Hepatocyte (in vitro differentiated cells): Measurements from ENCODE around the gene CDHR2. TPM values are rescaled to one million over a fixed set of nuclear protein-coding genes. Genes with fewer than 3 reads are reported as not detected.

ENCODE experiments used
- DNase-seq: peaks from one replicate; pipeline ENCODE4 v3.0.0-alpha.2; 2016; ENCODE audit warnings: low spot score
- H2AFZ ChIP-seq: fragments of 200-600 bp; sonication (generic); 2 replicates; pipeline ENCODE4 v1.6.0; 2016; ENCODE audit warnings: antibody characterized with exemption, mild to moderate bottlenecking
- H3K27ac ChIP-seq: fragments of 200-600 bp; sonication (generic); 2 replicates; pipeline ENCODE4 v1.5.1; 2016; ENCODE audit warnings: mild to moderate bottlenecking
- H3K27me3 ChIP-seq: fragments of 200-600 bp; sonication (generic); 2 replicates; pipeline ENCODE4 v1.6.1; 2016
- H3K36me3 ChIP-seq: fragments of 200-600 bp; sonication (generic); replicated peaks from 2 replicates; pipeline ENCODE4 v1.5.1; 2016; ENCODE audit warnings: low read depth; ENCODE audit not compliant: insufficient read depth
- H3K4me1 ChIP-seq: fragments of 200-600 bp; sonication (generic); 2 replicates; pipeline ENCODE4 v1.5.1; 2016; ENCODE audit warnings: mild to moderate bottlenecking, moderate library complexity; ENCODE audit not compliant: insufficient read depth
- H3K4me2 ChIP-seq: fragments of 200-600 bp; sonication (generic); 2 replicates; pipeline ENCODE4 v1.6.0; 2016
- H3K4me3 ChIP-seq: fragments of 200-600 bp; sonication (generic); 2 replicates; pipeline ENCODE4 v1.5.1; 2016; ENCODE audit warnings: mild to moderate bottlenecking
- H3K79me2 ChIP-seq: fragments of 200-600 bp; sonication (generic); 2 replicates; pipeline ENCODE4 v1.6.0; 2017; ENCODE audit warnings: mild to moderate bottlenecking
- H3K9me2 ChIP-seq: fragments of 200-600 bp; sonication (generic); replicated peaks from 2 replicates; pipeline ENCODE4 v1.6.0; 2017; ENCODE audit warnings: mild to moderate bottlenecking; ENCODE audit not compliant: insufficient read depth
- H3K9me3 ChIP-seq: fragments of 200-600 bp; sonication (generic); 2 replicates; pipeline ENCODE4 v1.5.1; 2016; ENCODE audit warnings: low read depth, mild to moderate bottlenecking
- H4K20me1 ChIP-seq: fragments of 200-600 bp; sonication (generic); 2 replicates; pipeline ENCODE4 v1.6.0; 2016; ENCODE audit warnings: mild to moderate bottlenecking; ENCODE audit not compliant: insufficient read depth, poor library complexity, severe bottlenecking
- CTCF ChIP-seq: fragments of 200-600 bp; sonication (generic); IDR thresholded peaks from 2 replicates; pipeline ENCODE4 v1.5.1; 2016; ENCODE audit warnings: antibody characterized with exemption, mild to moderate bottlenecking; ENCODE audit not compliant: poor library complexity
- EZH2 ChIP-seq: fragments of 200-600 bp; sonication (generic); IDR thresholded peaks from 2 replicates; pipeline ENCODE4 v1.6.1; 2016; ENCODE audit warnings: antibody characterized with exemption, mild to moderate bottlenecking, borderline replicate concordance
- EZH2phosphoT487 ChIP-seq: fragments of 200-600 bp; sonication (generic); IDR thresholded peaks from one replicate; pipeline ENCODE4 v1.6.1; 2018; ENCODE audit warnings: antibody characterized with exemption, mild to moderate bottlenecking, low read depth, moderate library complexity; ENCODE audit not compliant: unreplicated experiment, severe bottlenecking
- WGBS: methylation state at CpG from one replicate; pipeline ENCODE4 v1.1.6; 2016; ENCODE audit warnings: low lambda C conversion rate; ENCODE audit errors: missing lambda C conversion rate; 5-methylcytosine and 5-hydroxymethylcytosine counted together
- polyA plus RNA-seq: library from polyadenylated mRNA; unstranded; fragments of >200 nt; fragmentation: Nextera tagmentation; extraction: Ambion mirVana; gene quantifications from 2 replicates; pipeline ENCODE4 v1.2.1, GENCODE V29; 2016
- total RNA-seq: library from RNA; depleted of rRNA; stranded (reverse); fragments of >200 nt; gene quantifications from 2 replicates; pipeline ENCODE4 v1.2.3, GENCODE V29; 2014

CDHR2 gene
- total and polyA plus RNA-seq, 2 experiments from 2014 or later = 28.3 to 29.8 TPM

GRCh38 chr5:176562189-176562588, 13.0 kb downstream of the CDHR2 start:
- Histone ChIP-seq H4K20me1 (no peaks in the 10 kb centered on the region), H3K9me2 (no peaks in the 10 kb centered on the region), H3K79me2 (no peaks in the 10 kb centered on the region), H3K36me3 (no peaks in the 10 kb centered on the region), H3K4me2 (no peak overlapping the region), H2AFZ (no peak overlapping the region), H3K27me3 (no peaks in the 10 kb centered on the region), H3K4me3 (no peak overlapping the region), H3K4me1 (no peaks in the 10 kb centered on the region), H3K9me3 (no peaks in the 10 kb centered on the region), H3K27ac (no peak overlapping the region)
- no peak for DNase-seq
- 73% methylated on average over 10 of the region's 10 CpGs for WGBS
- TF ChIP-seq EZH2 (no peak), EZH2phosphoT487 (no peak), CTCF (no peak)

- Histone ChIP-seq H3K27ac (no peak overlapping the region), H3K4me3 (no peak overlapping the region), H3K36me3 (no peaks in the 10 kb centered on the region), H3K4me2 (no peak overlapping the region), H4K20me1 (no peaks in the 10 kb centered on the region), H2AFZ (no peak overlapping the region), H3K27me3 (no peaks in the 10 kb centered on the region), H3K4me1 (no peaks in the 10 kb centered on the region), H3K79me2 (no peaks in the 10 kb centered on the region), H3K9me2 (no peaks in the 10 kb centered on the region), H3K9me3 (no peaks in the 10 kb centered on the region)
- TF ChIP-seq EZH2 = no peak
- no peak for TF ChIP-seq EZH2phosphoT487
- TF ChIP-seq CTCF = no peak
- WGBS = 84% methylated on average over 10 of the region's 10 CpGs
- no peak for DNase-seq
Measured at GRCh38 chr5:176564002-176564401, 14.9 kb downstream of the CDHR2 start.

GRCh38 chr5:176565760-176566288, 16.7 kb downstream of the CDHR2 start:
- Histone ChIP-seq H2AFZ (no peak overlapping the region), H3K4me3 (no peak overlapping the region), H3K79me2 (no peaks in the 10 kb centered on the region), H3K4me1 (no peaks in the 10 kb centered on the region), H3K27me3 (no peaks in the 10 kb centered on the region), H3K4me2 (no peak overlapping the region), H4K20me1 (no peaks in the 10 kb centered on the region), H3K9me3 (no peaks in the 10 kb centered on the region), H3K27ac (no peak overlapping the region), H3K9me2 (no peaks in the 10 kb centered on the region), H3K36me3 (no peaks in the 10 kb centered on the region)
- no peak for TF ChIP-seq CTCF
- no peak for TF ChIP-seq EZH2
- TF ChIP-seq EZH2phosphoT487 = no peak
- 61% methylated on average over 6 of the region's 6 CpGs for WGBS
- no peak for DNase-seq

- 87% methylated on average over 18 of the region's 18 CpGs for WGBS
- H3K4me1 ChIP-seq = no peaks in the 10 kb centered on the region
- DNase-seq = no peak
- TF ChIP-seq EZH2phosphoT487 = no peak
- TF ChIP-seq CTCF = no peak
- H3K4me2 ChIP-seq = no peak overlapping the region
- H2AFZ ChIP-seq = no peak overlapping the region
- no peak overlapping the region for H3K4me3 ChIP-seq
- no peaks in the 10 kb centered on the region for H3K79me2 ChIP-seq
- H3K36me3 ChIP-seq = no peaks in the 10 kb centered on the region
- no peaks in the 10 kb centered on the region for H3K9me2 ChIP-seq
- no peak overlapping the region for H3K27ac ChIP-seq
- no peaks in the 10 kb centered on the region for H3K9me3 ChIP-seq
- no peaks in the 10 kb centered on the region for H4K20me1 ChIP-seq
- H3K27me3 ChIP-seq = no peaks in the 10 kb centered on the region
Measured at GRCh38 chr5:176568657-176569056, 19.5 kb downstream of the CDHR2 start.
